Measurements from ENCODE around the gene PRSS57.

- TF ChIP-seq GATA3 (IDR thresholded peaks at IDR 0.05; ENCODE audit: low read depth, low read length) (no peak), GATA2 (IDR thresholded peaks at IDR 0.05; ENCODE audit: low read depth, low read length) (no peak)
Observed at GRCh38 chr19:646779-647565, 48.3 kb downstream of the PRSS57 start.

Measured in SH-SY5Y (cell line).